ENCODE results near the gene TSPAN11.

The TSPAN11 gene

GRCh38 chr12:30913323-30913722 is 13.2 kb upstream of the TSPAN11 start:
- no peak for DNase-seq

DNA sequence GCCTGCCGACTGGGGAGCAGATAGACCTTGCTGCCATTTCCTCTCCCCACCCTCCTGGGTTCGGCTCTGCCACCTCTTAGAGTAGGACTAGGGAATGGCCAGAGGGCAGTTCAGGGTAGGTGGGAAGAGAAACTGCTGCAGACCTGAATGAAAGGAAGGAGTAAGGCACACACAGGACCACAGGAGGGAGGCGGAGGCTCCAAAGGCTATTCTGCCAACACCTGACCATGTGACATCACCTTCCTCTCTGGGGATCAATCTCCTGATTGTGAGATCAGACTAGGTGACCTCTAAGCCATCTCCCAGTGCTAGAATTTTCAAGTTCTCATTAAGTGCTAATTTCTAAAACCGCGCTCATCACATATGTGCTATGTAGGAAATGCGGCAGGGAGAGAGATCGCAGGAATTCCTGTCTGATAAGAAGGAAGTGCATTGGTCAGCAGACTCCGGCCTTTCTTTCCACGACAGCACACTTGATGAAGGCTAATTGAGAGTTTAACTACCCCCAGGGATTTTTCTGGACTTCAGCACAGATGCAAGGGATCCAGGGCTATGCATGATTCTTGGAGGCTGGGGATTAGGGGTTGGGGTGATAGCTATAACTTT is 11.5 kb upstream of the TSPAN11 start:
- no peak for DNase-seq

GRCh38 chr12:30923057-30923456 is 3.5 kb upstream of the TSPAN11 start:
- DNase-seq = no peak

GRCh38 chr12:30925607-30926242 is 823 bp upstream of the TSPAN11 start:
- DNase-seq = no peak

- DNase-seq = no peak
Measured at GRCh38 chr12:30927222-30927611, 669 bp downstream of the TSPAN11 start.

DNA sequence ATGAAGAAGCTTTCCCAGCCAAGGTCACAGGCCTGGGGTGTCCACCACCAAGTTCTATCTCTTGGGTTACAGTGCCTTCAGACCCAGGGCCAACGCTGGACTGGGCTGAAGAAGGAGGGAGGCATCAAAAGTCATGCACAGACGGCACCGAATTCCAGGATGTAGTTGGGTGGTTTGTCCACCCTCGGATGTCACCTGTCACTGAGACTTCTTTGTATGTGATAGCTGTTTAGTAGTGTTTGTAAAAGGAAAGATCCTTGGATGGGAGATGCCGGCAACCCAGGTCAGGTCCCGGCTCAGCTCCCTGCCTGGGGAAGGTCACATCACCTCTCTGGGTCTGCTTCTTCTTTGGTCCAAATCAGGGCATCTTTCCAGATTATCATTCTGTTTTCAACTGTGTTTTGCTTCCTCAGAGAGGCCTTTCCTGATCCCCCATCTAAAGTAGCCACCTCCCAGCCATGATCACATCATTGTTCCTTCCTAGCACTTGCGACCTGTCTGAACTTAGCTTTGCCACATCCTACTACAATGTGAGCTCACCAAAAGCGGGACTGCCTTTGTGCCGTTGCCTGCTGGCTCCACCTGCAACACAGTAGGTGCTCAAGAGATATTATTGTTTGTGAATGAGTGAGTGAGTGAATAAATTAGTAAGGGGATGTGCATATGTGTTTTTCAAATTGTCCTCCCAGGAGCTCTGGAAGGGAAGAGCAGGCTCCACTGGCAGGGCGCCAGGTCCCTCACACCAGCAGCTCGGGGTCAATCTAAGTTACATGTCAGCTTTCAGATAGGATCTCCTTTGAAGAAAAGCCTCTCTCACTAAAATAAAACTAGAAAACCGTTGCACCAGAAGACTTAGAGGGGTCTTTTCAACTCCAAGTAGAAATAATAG is 2.1 kb downstream of the TSPAN11 start:
- no peak for DNase-seq

DNA sequence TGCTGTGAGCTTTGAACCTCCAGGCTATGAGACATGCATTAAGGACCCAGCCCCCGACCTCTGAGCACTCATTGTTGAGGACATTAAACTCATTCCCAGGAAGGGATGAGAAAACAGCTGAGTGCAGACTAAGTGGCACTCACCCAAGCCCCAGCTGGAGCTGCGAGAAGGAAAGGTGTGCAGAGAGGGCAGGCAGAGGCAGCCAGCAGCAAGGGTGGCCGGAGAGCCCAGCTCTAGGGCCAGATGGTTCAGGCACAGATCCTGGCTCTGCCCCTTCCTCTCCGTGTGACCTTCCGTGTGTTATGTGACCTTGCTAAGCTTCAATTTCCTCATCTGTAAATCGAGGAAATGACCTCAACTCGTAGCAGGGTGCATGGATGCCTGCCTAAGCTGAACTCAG is 3.7 kb downstream of the TSPAN11 start:
- no peak for DNase-seq

DNA sequence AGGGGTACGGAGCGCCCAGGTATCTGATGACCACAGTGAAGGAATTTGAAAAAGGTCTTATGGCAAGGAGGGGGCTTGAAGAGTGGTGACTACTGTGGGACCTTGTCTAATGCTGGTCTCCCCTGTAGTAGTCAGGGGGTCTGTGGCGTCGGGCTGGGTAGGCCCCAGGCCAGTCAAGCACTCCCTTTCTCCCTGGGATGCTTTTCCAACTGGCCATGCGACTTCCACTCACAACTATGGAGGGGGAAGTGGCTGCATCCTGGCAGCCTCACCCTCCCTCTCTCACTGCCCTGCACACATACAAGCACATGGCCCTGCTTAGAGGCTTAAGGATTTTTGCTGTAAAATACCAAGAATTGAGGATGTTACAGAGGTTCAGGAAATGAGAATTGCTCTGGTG is 4.1 kb downstream of the TSPAN11 start:
- DNase-seq = no peak

DNA sequence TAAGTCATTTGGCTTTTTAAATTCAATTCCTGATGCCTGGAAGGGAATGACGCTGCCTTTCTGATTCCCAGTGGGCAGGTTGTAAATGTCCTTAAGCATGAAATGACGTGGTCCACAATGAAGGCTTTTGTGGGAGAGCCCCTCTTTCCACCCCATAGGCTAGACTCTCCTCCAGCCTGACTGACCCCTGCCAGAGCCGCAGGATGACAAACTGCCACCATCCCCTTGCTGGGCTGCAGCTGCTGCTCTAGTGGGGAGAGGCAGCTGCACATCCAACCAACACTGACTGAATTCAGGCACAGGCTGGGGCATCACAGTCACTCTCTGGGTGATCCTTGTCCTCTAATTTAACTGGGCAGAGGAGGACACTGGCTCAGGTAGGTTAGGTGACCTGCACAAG is 6.3 kb downstream of the TSPAN11 start:
- DNase-seq = no peak

- DNase-seq = no peak
Measured at GRCh38 chr12:30934811-30935210, 8.3 kb downstream of the TSPAN11 start.

GRCh38 chr12:30936036-30936435 is 9.5 kb downstream of the TSPAN11 start:
- DNase-seq = no peak

GRCh38 chr12:30939234-30939633 is 12.7 kb downstream of the TSPAN11 start:
- DNase-seq = no peak

DNA sequence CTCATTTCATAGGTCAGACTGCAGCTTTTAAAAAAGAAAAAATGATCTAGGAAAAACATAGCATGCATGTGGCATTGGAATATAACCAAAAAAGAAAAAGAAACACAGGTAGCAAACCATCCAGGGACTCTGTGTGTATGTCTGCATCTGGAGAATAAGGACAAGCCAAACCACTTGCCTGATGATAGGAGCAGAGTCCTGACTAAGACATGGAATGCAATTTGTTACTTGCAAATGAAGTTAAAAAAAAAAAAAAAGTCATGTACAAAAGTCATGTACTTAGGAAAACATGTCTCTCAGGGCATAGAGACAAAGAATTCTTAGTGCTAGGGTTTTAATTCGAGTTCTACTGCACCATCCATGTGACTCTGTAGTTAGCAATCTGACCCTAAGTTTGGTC is 15.9 kb downstream of the TSPAN11 start:
- no peak for DNase-seq

- DNase-seq = no peak
Measured at GRCh38 chr12:30942936-30943335, 16.4 kb downstream of the TSPAN11 start.

GRCh38 chr12:30945443-30946164 is 19.1 kb downstream of the TSPAN11 start:
- no peak for DNase-seq

DNA sequence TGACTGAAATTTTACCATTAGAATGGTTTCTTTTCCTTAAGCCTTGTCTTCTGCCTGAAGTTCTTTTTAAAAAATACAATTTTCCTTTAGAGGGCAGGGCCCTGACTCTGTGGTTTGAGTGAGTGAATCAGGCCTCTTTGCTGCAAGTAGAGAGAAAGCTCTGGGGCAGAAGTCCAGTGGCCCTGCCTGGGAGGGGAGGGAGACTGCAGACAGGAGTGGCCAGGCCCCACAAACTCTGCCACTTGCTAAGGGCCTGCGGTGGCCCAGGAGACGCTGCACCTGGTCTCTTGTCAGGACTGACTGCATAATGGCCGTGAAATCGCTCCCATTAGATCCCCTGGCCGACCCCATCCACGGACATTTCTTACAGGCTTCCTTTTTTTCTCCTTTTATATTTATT is 25.5 kb downstream of the TSPAN11 start:
- DNase-seq = no peak

GRCh38 chr12:30953257-30953656 is 26.7 kb downstream of the TSPAN11 start:
- DNase-seq = no peak

DNA sequence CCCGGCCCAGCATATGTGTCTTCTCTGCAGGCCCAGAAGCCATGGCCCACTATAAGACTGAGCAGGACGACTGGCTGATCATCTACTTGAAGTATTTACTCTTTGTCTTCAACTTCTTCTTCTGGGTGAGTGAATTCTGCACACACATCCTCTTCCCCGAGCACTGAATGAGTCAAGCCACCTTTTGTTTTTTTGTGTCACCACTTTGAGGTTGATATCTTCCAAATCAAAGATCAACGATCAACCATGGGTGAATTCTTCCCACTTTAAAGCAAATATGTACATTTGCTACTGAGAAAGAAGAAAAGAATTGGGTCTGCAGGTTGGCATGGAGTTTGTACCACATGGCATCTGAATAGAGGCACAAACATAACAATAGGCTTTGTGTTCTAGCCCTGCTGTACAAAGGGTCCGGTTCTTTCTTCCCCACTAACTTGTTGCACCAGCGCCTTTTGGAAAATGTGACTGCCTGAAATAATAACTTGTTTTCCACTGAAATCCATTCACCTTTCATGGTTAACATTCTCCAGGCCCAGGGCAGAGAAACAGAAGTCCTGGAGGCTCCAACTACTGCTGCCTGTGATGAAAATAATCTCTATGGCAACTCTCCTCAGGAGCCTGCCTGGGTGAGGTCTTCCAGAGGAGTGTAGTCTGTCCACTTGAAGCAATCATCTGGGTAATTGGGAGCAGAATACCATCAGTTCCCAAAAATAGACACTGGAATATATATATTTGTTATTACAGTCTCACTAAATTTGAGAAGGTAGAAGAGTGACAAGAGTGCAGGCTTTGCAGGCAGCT is 27.6 kb downstream of the TSPAN11 start:
- no peak for DNase-seq

DNA sequence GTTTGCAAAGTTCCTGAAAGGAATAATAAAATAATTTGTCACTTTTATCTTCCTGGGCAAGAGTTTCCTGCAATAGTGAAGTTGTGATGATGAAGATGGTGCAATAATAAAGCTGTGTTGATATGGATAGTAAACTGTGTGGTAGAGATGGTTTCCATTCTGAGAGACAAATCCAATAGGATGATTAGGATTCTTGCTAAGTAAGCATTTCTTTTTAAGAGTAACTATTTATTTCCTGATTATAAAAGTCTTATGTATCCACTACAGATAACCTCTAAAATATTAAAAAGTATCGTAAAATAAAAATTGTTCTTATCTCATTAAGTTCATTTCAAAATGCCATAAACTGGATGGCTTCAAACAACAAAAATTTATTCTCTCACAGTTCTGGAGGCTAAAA is 28.7 kb downstream of the TSPAN11 start:
- no peak for DNase-seq

GRCh38 chr12:30959110-30959710 is 32.7 kb downstream of the TSPAN11 start:
- no peak for DNase-seq

DNA sequence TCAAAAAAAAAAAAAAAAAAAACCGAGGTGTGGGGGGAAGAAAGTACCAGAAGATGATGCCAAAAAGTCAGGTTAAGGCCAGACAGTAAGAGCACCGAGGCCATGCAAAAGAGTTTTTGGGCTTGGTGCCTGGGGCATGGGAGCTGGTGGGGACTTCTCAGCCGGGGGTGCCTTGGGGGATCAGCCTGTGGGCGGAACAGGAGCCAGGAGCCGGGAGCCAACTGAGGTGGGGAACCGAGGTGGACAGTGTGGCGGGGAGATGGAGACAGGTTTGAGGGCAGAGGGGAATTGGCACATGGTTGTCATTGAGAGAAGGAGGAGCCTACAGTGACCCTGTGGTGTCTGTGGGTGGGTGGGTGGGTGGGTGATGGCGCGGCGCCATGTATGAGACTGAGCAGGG is 33.2 kb downstream of the TSPAN11 start:
- DNase-seq = no peak

- DNase-seq = no peak
Measured at GRCh38 chr12:30961030-30961429, 34.5 kb downstream of the TSPAN11 start.

Data from activated effector memory CD4-positive, alpha-beta T cell treated with Interleukin-2 at 50 U/mL for 16 hours (primary cell).